H1 (cell line): ENCODE measurements around the gene OR5B3. TPM values are rescaled to one million over a fixed set of nuclear protein-coding genes. Genes with fewer than 3 reads are reported as not detected.

Experiments
- CTCF ChIA-PET: fragments of 300-600 bp; sonication (Branson Sonifier 250); formaldehyde crosslinking; loops from one replicate; lab custom pipeline; 2021; ENCODE audit not compliant: partially characterized antibody; lab: Charles Lee
- POLR2A ChIA-PET: fragments of 300-600 bp; sonication (Branson Sonifier 250); formaldehyde crosslinking; loops from one replicate; lab custom pipeline; 2021; ENCODE audit warnings: inconsistent platforms; ENCODE audit not compliant: partially characterized antibody; lab: Charles Lee
- DNase-seq, 2 experiments: peaks; one replicate each; pipeline versions ENCODE4 v3.0.0 to v3.0.0-alpha.2; 2010 to 2022; ENCODE audit warnings: low spot score in 2 of 2, low read depth in 1 of 2, mixed read lengths in 1 of 2
- FAIRE-seq: peaks from 2 replicates; lab custom pipeline; 2011; peaks lifted over from hg19 to GRCh38; lab: Jason Lieb, UNC
- H2AFZ ChIP-seq: 2 replicates; pipeline ENCODE4 v1.8.1; 2012; ENCODE audit warnings: low read length, inconsistent platforms
- H2AK5ac ChIP-seq: 2 replicates; pipeline ENCODE4 v1.6.1; 2013; ENCODE audit warnings: low read depth, low read length
- H2BK120ac ChIP-seq: replicated peaks from 2 replicates; pipeline ENCODE3; 2013; ENCODE audit warnings: low read depth, low read length, inconsistent platforms
- H2BK12ac ChIP-seq: 2 replicates; pipeline ENCODE4 v1.6.1; 2013; ENCODE audit warnings: low read depth, low read length
- H2BK15ac ChIP-seq: 2 replicates; pipeline ENCODE4 v1.6.1; 2013; ENCODE audit warnings: low read length
- H2BK20ac ChIP-seq: 2 replicates; pipeline ENCODE4 v1.6.1; 2013; ENCODE audit warnings: low read length
- H2BK5ac ChIP-seq: 2 replicates; pipeline ENCODE4 v1.6.1; 2013; ENCODE audit warnings: low read depth, low read length
- H3K14ac ChIP-seq: 2 replicates; pipeline ENCODE4 v1.6.1; 2013; ENCODE audit warnings: inconsistent platforms; ENCODE audit not compliant: insufficient read length
- H3K18ac ChIP-seq: 2 replicates; pipeline ENCODE4 v1.6.1; 2013; ENCODE audit warnings: low read length; ENCODE audit errors: extremely low read depth
- H3K23ac ChIP-seq: 2 replicates; pipeline ENCODE4 v1.6.1; 2013; ENCODE audit warnings: inconsistent platforms; ENCODE audit not compliant: insufficient read length
- H3K23me2 ChIP-seq: 2 replicates; pipeline ENCODE4 v1.6.1; 2013; ENCODE audit warnings: low read depth, low read length
- H3K27ac ChIP-seq: 2 replicates; pipeline ENCODE4 v1.6.1; 2011; ENCODE audit warnings: low read depth, low read length, inconsistent platforms
- H3K27me3 ChIP-seq, 4 experiments: replicated peaks in 1 of 4; 1 replicate in 1 of 4; 2 replicates in 3 of 4; pipeline versions ENCODE4 v1.6.1 to v1.8.1; 2011 to 2013; ENCODE audit warnings: low read length in 3 of 4, mild to moderate bottlenecking in 3 of 4, inconsistent platforms in 2 of 4, mixed read lengths in 2 of 4, moderate library complexity in 1 of 4; ENCODE audit not compliant: control insufficient read depth in 3 of 4, insufficient read depth in 3 of 4; ENCODE audit errors: extremely low read depth in 1 of 4
- H3K36me3 ChIP-seq, 4 experiments: 2 replicates each; pipeline versions ENCODE4 v1.6.1 to v1.8.1; 2011 to 2013; ENCODE audit warnings: mild to moderate bottlenecking in 4 of 4, low read length in 3 of 4, moderate library complexity in 2 of 4, control low read depth in 1 of 4, inconsistent platforms in 1 of 4; ENCODE audit not compliant: insufficient read depth in 4 of 4, control insufficient read depth in 2 of 4
- H3K4ac ChIP-seq: replicated peaks from 2 replicates; pipeline ENCODE3; 2013; ENCODE audit warnings: low read length, low read depth, mixed read lengths, inconsistent platforms; ENCODE audit not compliant: insufficient read length
- H3K4me1 ChIP-seq, 4 experiments: replicated peaks in 1 of 4; 1 replicate in 1 of 4; 2 replicates in 3 of 4; pipeline versions ENCODE4 v1.6.1 to v1.8.1; 2011 to 2013; ENCODE audit warnings: low read length in 3 of 4, inconsistent platforms in 2 of 4, mixed read lengths in 1 of 4; ENCODE audit not compliant: insufficient read depth in 4 of 4, control insufficient read depth in 3 of 4
- H3K4me2 ChIP-seq, 2 experiments: 2 replicates each; pipeline versions ENCODE4 v1.6.1 to v1.8.1; 2011 to 2013; ENCODE audit warnings: low read depth in 2 of 2, low read length in 2 of 2, control low read depth in 1 of 2, inconsistent platforms in 1 of 2, mild to moderate bottlenecking in 1 of 2; ENCODE audit not compliant: insufficient read depth in 1 of 2
- H3K4me3 ChIP-seq, 4 experiments: fragments of 200-600, 300-600 bp in 1 of 4; sonication (generic), shearing (Covaris generic), sonication (Bioruptor Twin) in 1 of 4; 2 replicates each; pipeline versions ENCODE4 v1.5.1 to v1.8.1; 2011 to 2016; ENCODE audit warnings: low read length in 4 of 4, low read depth in 3 of 4, control low read depth in 2 of 4, inconsistent platforms in 2 of 4, mild to moderate bottlenecking in 2 of 4, mixed read lengths in 1 of 4, moderate library complexity in 1 of 4; ENCODE audit not compliant: insufficient read depth in 2 of 4; ENCODE audit errors: extremely low read depth in 1 of 4
- H3K56ac ChIP-seq: replicated peaks from 2 replicates; pipeline ENCODE3; 2013; ENCODE audit warnings: low read depth, mild to moderate bottlenecking, mixed read lengths, low read length, inconsistent platforms; ENCODE audit not compliant: insufficient read length
- H3K79me1 ChIP-seq: 2 replicates; pipeline ENCODE4 v1.6.1; 2013; ENCODE audit warnings: low read depth, low read length, control low read depth
- H3K79me2 ChIP-seq, 2 experiments: 2 replicates each; pipeline versions ENCODE4 v1.6.1 to v1.8.1; 2012 to 2013; ENCODE audit warnings: low read length in 2 of 2, mild to moderate bottlenecking in 2 of 2, inconsistent platforms in 1 of 2; ENCODE audit not compliant: insufficient read depth in 2 of 2, control insufficient read depth in 1 of 2
- H3K9ac ChIP-seq, 4 experiments: replicated peaks in 1 of 4; 1 replicate in 1 of 4; 2 replicates in 3 of 4; pipeline versions ENCODE4 v1.6.1 to v1.8.1; 2011 to 2013; ENCODE audit warnings: low read depth in 3 of 4, low read length in 3 of 4, control low read depth in 2 of 4, mild to moderate bottlenecking in 2 of 4, moderate library complexity in 2 of 4, inconsistent platforms in 1 of 4; ENCODE audit errors: extremely low read depth in 1 of 4
- H3K9me3 ChIP-seq, 2 experiments: 2 replicates each; pipeline versions ENCODE4 v1.6.1 to v1.8.1; 2012 to 2013; ENCODE audit warnings: mild to moderate bottlenecking in 2 of 2, moderate library complexity in 2 of 2, control low read depth in 1 of 2, inconsistent platforms in 1 of 2, low read depth in 1 of 2, low read length in 1 of 2, mixed read lengths in 1 of 2; ENCODE audit not compliant: insufficient read depth in 2 of 2
- H4K20me1 ChIP-seq, 2 experiments: replicated peaks in 1 of 2; 2 replicates each; pipeline versions ENCODE3 to v1.8.1; 2011 to 2013; ENCODE audit warnings: inconsistent platforms in 2 of 2, low read length in 2 of 2, mild to moderate bottlenecking in 1 of 2; ENCODE audit not compliant: insufficient read depth in 2 of 2, control insufficient read depth in 1 of 2
- H4K5ac ChIP-seq: 2 replicates; pipeline ENCODE4 v1.6.1; 2013; ENCODE audit warnings: low read length, low read depth, mixed read lengths, inconsistent platforms; ENCODE audit not compliant: insufficient read length
- H4K8ac ChIP-seq: 2 replicates; pipeline ENCODE4 v1.8.0; 2013; ENCODE audit warnings: mild to moderate bottlenecking, moderate library complexity, low read length, inconsistent platforms; ENCODE audit not compliant: insufficient read depth; ENCODE audit errors: extremely low read depth
- H4K91ac ChIP-seq: replicated peaks from 2 replicates; pipeline ENCODE3; 2013; ENCODE audit warnings: low read length, mixed read lengths, inconsistent platforms; ENCODE audit not compliant: insufficient read length
- CEBPB ChIP-seq: IDR thresholded peaks from 2 replicates; pipeline ENCODE4 v1.6.1; 2012; ENCODE audit warnings: low read depth, low read length
- FOSL1 ChIP-seq: IDR thresholded peaks from 2 replicates; pipeline ENCODE4 v1.6.1; 2011; ENCODE audit warnings: mild to moderate bottlenecking, low read depth, low read length, moderate library complexity; ENCODE audit not compliant: insufficient read depth
- HDAC2 ChIP-seq, 2 experiments: fragments of 300-600 bp in 1 of 2; sonication (generic) in 1 of 2; IDR thresholded peaks; 2 replicates each; pipeline ENCODE4 v1.6.1; 2011 to 2012; ENCODE audit warnings: low read depth in 2 of 2, low read length in 2 of 2, mild to moderate bottlenecking in 2 of 2, moderate library complexity in 2 of 2, borderline replicate concordance in 1 of 2, inconsistent platforms in 1 of 2
- JUND ChIP-seq: IDR thresholded peaks from 2 replicates; pipeline ENCODE4 v1.6.1; 2011; ENCODE audit warnings: mild to moderate bottlenecking, improper control_type of control experiment, low read length
- RAD21 ChIP-seq, 2 experiments: IDR thresholded peaks in 1 of 2; conservative IDR thresholded peaks in 1 of 2; 2 replicates each; pipeline ENCODE4 v1.6.1; 2011; ENCODE audit warnings: low read depth in 2 of 2, low read length in 2 of 2, improper control_type of control experiment in 1 of 2, inconsistent platforms in 1 of 2, mild to moderate bottlenecking in 1 of 2, moderate library complexity in 1 of 2
- SP1 ChIP-seq: IDR thresholded peaks from 2 replicates; pipeline ENCODE4 v1.6.1; 2011; ENCODE audit warnings: low read depth, low read length
- SP2 ChIP-seq: IDR thresholded peaks from 2 replicates; pipeline ENCODE4 v1.6.1; 2012; ENCODE audit warnings: mild to moderate bottlenecking, low read length, inconsistent platforms
- SP4 ChIP-seq: IDR thresholded peaks from 2 replicates; pipeline ENCODE4 v1.6.1; 2012; ENCODE audit warnings: low read length, inconsistent platforms
- WGBS, 2 experiments: shearing (Covaris generic) in 1 of 2; methylation state at CpG; one replicate each; pipeline versions ENCODE4 v1.1.6 to v1.1.7; 2013 to 2015; ENCODE audit warnings: low lambda C conversion rate in 2 of 2, mixed read lengths in 2 of 2, inconsistent platforms in 1 of 2, low coverage in 1 of 2, missing lambda C conversion rate in 1 of 2; ENCODE audit not compliant: insufficient replicate concordance in 2 of 2, insufficient coverage in 1 of 2, insufficient read length in 1 of 2; ENCODE audit errors: extremely low coverage in 1 of 2, missing lambda C conversion rate in 1 of 2; 5-methylcytosine and 5-hydroxymethylcytosine counted together
- polyA plus RNA-seq, 7 experiments: library from polyadenylated mRNA; depleted of rRNA in 3 of 7; stranded (reverse) in 5 of 7; unstranded in 2 of 7; fragments of >200 nt in 5 of 7; fragments of 200-250 nt in 2 of 7; gene quantifications; 1 replicate in 5 of 7; 2 replicates in 1 of 7; 4 replicates in 1 of 7; pipeline versions ENCODE4 v1.2.1 to v1.2.3, GENCODE V29; 2011 to 2013; ENCODE audit warnings: missing spikeins in 2 of 7, mixed read lengths in 2 of 7
- total RNA-seq: library from RNA; stranded (reverse); fragmentation: NEBNext Ultra II Directional; extraction: Animal tissue kit (Norgen Biotek cat#: 25700); gene quantifications from 2 replicates; pipeline ENCODE4 v1.2.1, GENCODE V29; 2021
- TF ChIP-seq, protein P1 (sequence below): IDR thresholded peaks from 2 replicates; pipeline ENCODE4 v1.6.1; 2012; ENCODE audit warnings: inconsistent platforms

OR5B3 gene
- total and polyA plus RNA-seq, 2 of the 8 experiments (the other 6 are each of a cell fraction or from before 2014, with no cell fraction given), result not detected

DNA sequence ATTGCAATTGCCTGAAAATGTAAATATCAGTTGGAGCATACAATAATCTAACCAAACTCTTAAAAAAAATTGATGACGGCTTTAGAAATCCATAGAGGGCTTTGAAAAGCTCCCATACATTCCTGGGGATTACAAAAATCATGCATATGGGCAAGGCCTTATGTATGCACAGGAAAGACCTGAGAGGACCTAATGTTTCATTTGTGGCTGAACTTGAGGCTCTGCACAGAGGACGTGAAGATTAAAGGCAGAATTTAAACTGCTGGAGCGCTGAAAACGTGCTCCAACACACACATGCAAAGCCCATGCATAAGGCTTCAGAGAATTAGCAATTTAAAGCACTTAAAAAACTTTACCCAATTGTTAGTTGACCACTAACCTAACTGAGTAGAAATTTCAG, 31.8 kb upstream of the OR5B3 start:
- H3K79me1 ChIP-seq, result no peaks in the 10 kb centered on the region
- no peak overlapping the region for H4K8ac ChIP-seq
- ChIA-PET POLR2A (no interaction called here), CTCF (interaction anchor here (1.2 kb wide), 1 partner anchor 94 kb away, joined by 3 read pairs; no protein-coding TSS in a partner anchor)
- FAIRE-seq (no peak), DNase-seq (no peak)
- H4K20me1 ChIP-seq, result no peaks in the 10 kb centered on the region
- H3K9ac ChIP-seq, result no peak overlapping the region
- H3K4me3 ChIP-seq, result no peak overlapping the region
- no peak for TF ChIP-seq SP1
- no peak for TF ChIP-seq SP4
- TF ChIP-seq HDAC2 (IDR thresholded peaks at IDR 0.05; ENCODE audit: borderline replicate concordance in 1 of 2, low read depth in 2 of 2, low read length in 2 of 2), result no peak
- TF ChIP-seq FOSL1, result no peak
- TF ChIP-seq, protein P1, sequence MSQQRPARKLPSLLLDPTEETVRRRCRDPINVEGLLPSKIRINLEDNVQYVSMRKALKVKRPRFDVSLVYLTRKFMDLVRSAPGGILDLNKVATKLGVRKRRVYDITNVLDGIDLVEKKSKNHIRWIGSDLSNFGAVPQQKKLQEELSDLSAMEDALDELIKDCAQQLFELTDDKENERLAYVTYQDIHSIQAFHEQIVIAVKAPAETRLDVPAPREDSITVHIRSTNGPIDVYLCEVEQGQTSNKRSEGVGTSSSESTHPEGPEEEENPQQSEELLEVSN, result no peak
- no peak for TF ChIP-seq SP2
- TF ChIP-seq JUND, result no peak
- no peak for TF ChIP-seq CEBPB
- no peak for TF ChIP-seq RAD21 (IDR thresholded peaks at IDR 0.05 in 1 of 2, conservative IDR thresholded peaks at IDR 0.05 in 1 of 2; ENCODE audit: low read depth in 2 of 2, low read length in 2 of 2)
- H3K79me2 ChIP-seq, result no peaks in the 10 kb centered on the region
- H3K4me2 ChIP-seq, result no peak overlapping the region
- WGBS, 2 experiments, result 57% methylated on average over 4 of the region's 4 CpGs; no CpG with 5 or more reads in 1 of the 2 experiments
- no peak overlapping the region for H3K56ac ChIP-seq
- no peak overlapping the region for H2AFZ ChIP-seq
- no peak overlapping the region for H3K23ac ChIP-seq
- no peak overlapping the region for H2BK12ac ChIP-seq
- H3K18ac ChIP-seq, result no peak overlapping the region
- no peak overlapping the region for H2BK5ac ChIP-seq
- no peaks in the 10 kb centered on the region for H3K36me3 ChIP-seq
- no peak overlapping the region for H2AK5ac ChIP-seq
- no peak overlapping the region for H4K5ac ChIP-seq
- H3K27ac ChIP-seq, result no peak overlapping the region
- H2BK20ac ChIP-seq, result no peak overlapping the region
- no peak overlapping the region for H2BK15ac ChIP-seq
- no peak overlapping the region for H2BK120ac ChIP-seq
- H4K91ac ChIP-seq, result no peak overlapping the region
- no peaks in the 10 kb centered on the region for H3K27me3 ChIP-seq
- no peak overlapping the region for H3K14ac ChIP-seq
- peaks cover 8 to 22% of the 10 kb centered on the region in 2 experiments; a peak in 3 of 4 replicates for H3K9me3 ChIP-seq
- H3K4me1 ChIP-seq, result no peaks in the 10 kb centered on the region
- no peaks in the 10 kb centered on the region for H3K23me2 ChIP-seq
- no peak overlapping the region for H3K4ac ChIP-seq
